Measurements from ENCODE around the gene SGPL1. TPM values are rescaled to one million over a fixed set of nuclear protein-coding genes. Genes with fewer than 3 reads are reported as not detected.

SGPL1 gene
- total and polyA plus RNA-seq, 2 of the 8 experiments (the other 6 are each of a cell fraction or from before 2014, with no cell fraction given) = 20.5 to 51.6 TPM

DNA sequence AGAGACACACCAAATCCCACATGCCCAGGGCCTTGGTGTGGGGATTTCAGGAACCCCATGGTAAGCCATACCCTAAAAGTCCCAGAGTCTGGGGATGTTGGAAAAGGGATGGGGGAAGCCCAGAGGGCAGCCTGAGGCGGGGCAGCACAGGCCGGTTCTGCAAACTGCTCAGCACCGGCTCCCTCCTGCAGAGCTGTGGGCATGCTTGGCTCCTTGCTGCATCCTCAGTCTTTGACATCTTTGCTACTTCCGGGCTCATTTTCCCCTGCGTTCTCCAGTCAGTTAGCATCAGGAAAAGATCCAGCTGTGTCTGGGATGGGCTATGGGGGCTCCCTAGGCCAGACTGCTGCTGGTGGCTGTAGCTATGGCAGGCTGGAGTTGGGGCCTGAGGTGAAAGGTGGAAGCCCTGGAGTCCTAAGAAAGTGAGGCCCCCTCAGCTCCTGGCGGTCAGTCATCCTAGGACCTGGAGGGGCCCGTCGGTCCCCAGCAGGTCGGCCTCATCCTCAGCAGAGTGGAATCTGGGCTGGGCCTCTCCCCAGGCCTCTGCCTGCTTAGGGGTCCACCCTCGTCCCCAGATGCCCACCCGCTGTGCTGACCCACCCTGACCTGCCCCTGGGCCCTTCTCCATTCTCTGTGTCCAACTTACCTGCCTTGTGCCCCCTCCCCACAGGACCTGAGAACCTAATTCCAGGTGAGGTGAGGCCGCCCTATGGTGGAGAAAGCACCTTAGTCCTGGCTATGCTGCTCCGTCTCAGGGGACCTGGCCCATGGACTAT is 39.9 kb upstream of the SGPL1 start (continued):
- TF ChIP-seq, protein P1, sequence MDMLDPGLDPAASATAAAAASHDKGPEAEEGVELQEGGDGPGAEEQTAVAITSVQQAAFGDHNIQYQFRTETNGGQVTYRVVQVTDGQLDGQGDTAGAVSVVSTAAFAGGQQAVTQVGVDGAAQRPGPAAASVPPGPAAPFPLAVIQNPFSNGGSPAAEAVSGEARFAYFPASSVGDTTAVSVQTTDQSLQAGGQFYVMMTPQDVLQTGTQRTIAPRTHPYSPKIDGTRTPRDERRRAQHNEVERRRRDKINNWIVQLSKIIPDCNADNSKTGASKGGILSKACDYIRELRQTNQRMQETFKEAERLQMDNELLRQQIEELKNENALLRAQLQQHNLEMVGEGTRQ (IDR thresholded peaks at IDR 0.05; ENCODE audit: low read length) = no peak
- TF ChIP-seq GABPA (IDR thresholded peaks at IDR 0.05; ENCODE audit: borderline replicate concordance, insufficient read depth, low read length) = no peak
- no peak for TF ChIP-seq KDM1A (IDR thresholded peaks at IDR 0.05; ENCODE audit: borderline replicate concordance, low read length)
- no peak for TF ChIP-seq SRF (IDR thresholded peaks at IDR 0.05; ENCODE audit: low read depth, low read length)
- no peak for TF ChIP-seq SIRT6 (IDR thresholded peaks at IDR 0.05; ENCODE audit: low read length)
